HepG2 (cell line): ENCODE measurements around the gene LRRC45. TPM values are rescaled to one million over a fixed set of nuclear protein-coding genes. Genes with fewer than 3 reads are reported as not detected.

ENCODE experiments used
- ATAC-seq: fragments of 200-7000 bp; cut with Tn5 transposase; 3 replicates; pipeline ENCODE4 v1.9.1; 2020; ENCODE audit warnings: mild to moderate bottlenecking, moderate library complexity
- BruUV-seq: library from RNA; stranded (reverse); fragments of 400-500 nt; replicated peaks from 2 replicates; lab custom pipeline; 2021; lab: Mats Ljungman, UMichigan
- CTCF ChIA-PET: fragments of 300-600 bp; formaldehyde crosslinking; extraction: SDS; loops from one replicate; lab custom pipeline; 2021; ENCODE audit warnings: low total read pairs, inconsistent platforms, low intra/inter-chr PET ratio; lab: Yijun Ruan, JAX
- POLR2A ChIA-PET: fragments of 350-600 bp; sonication (Branson Sonifier 250); formaldehyde crosslinking; loops from one replicate; lab custom pipeline; 2020; ENCODE audit warnings: antibody characterized with exemption, inconsistent platforms; lab: Yijun Ruan, JAX
- DNase-seq: peaks from one replicate; pipeline ENCODE4 v3.0.0-alpha.2; 2015; ENCODE audit warnings: low spot score
- FAIRE-seq: peaks from 3 replicates; lab custom pipeline; 2011; peaks lifted over from hg19 to GRCh38; lab: Jason Lieb, UNC
- H2AFZ ChIP-seq: one replicate; pipeline ENCODE4 v1.6.1; 2011; ENCODE audit warnings: low read length, inconsistent platforms
- H3K27ac ChIP-seq: fragments of 300-600 bp; 3 replicates; pipeline ENCODE4 v1.8.0; 2011; ENCODE audit warnings: mixed run types, mild to moderate bottlenecking, mixed read lengths, low read length, inconsistent platforms; ENCODE audit not compliant: insufficient read depth; ENCODE audit errors: extremely low read length
- H3K27me3 ChIP-seq, 2 experiments: fragments of 200-600 bp in 1 of 2; 2 replicates in 1 of 2; 3 replicates in 1 of 2; pipeline versions ENCODE4 v1.6.0 to v1.8.0; 2011; ENCODE audit warnings: low read length in 2 of 2, mild to moderate bottlenecking in 2 of 2, moderate library complexity in 2 of 2, inconsistent platforms in 1 of 2; ENCODE audit not compliant: insufficient read depth in 2 of 2, control insufficient read depth in 1 of 2
- H3K36me3 ChIP-seq, 2 experiments: fragments of 200-600 bp in 1 of 2; replicated peaks in 1 of 2; 2 replicates in 1 of 2; 3 replicates in 1 of 2; pipeline versions ENCODE4 v1.5.1 to v1.8.0; 2011; ENCODE audit warnings: low read length in 2 of 2, inconsistent platforms in 1 of 2; ENCODE audit not compliant: insufficient read depth in 2 of 2, control insufficient read depth in 1 of 2
- H3K4me1 ChIP-seq: 2 replicates; pipeline ENCODE4 v1.5.1; 2012; ENCODE audit warnings: low read length, inconsistent platforms; ENCODE audit not compliant: insufficient read depth
- H3K4me2 ChIP-seq: 2 replicates; pipeline ENCODE4 v1.6.0; 2011; ENCODE audit warnings: low read depth, low read length, inconsistent platforms
- H3K4me3 ChIP-seq, 3 experiments: fragments of 200-600 bp in 1 of 3; sonication (generic), shearing (Covaris generic) in 1 of 3; replicated peaks in 1 of 3; 2 replicates each; pipeline ENCODE4 v1.5.1; 2011 to 2016; ENCODE audit warnings: low read length in 3 of 3, inconsistent platforms in 2 of 3, low read depth in 2 of 3, mild to moderate bottlenecking in 2 of 3, control low read depth in 1 of 3, mixed read lengths in 1 of 3; ENCODE audit not compliant: insufficient read depth in 1 of 3
- H3K79me2 ChIP-seq: one replicate; pipeline ENCODE4 v1.6.1; 2011; ENCODE audit warnings: low read length, inconsistent platforms; ENCODE audit not compliant: insufficient read depth
- H3K9ac ChIP-seq: 2 replicates; pipeline ENCODE4 v1.6.0; 2011; ENCODE audit warnings: mild to moderate bottlenecking, low read depth, low read length, inconsistent platforms; ENCODE audit not compliant: insufficient read depth
- H3K9me3 ChIP-seq: 2 replicates; pipeline ENCODE4 v1.5.1; 2012; ENCODE audit warnings: mild to moderate bottlenecking, low read length
- H4K20me1 ChIP-seq: 2 replicates; pipeline ENCODE4 v1.6.0; 2011; ENCODE audit warnings: inconsistent platforms, mild to moderate bottlenecking, low read length, moderate library complexity; ENCODE audit not compliant: insufficient read depth
- AGO2 ChIP-seq: fragments of 200-400 bp; formaldehyde crosslinking; optimal IDR thresholded peaks from 2 replicates; pipeline ENCODE3; 2017; ENCODE audit warnings: mild to moderate bottlenecking, low read depth, low read length, moderate library complexity
- PAF1 ChIP-seq: IDR thresholded peaks from 2 replicates; pipeline ENCODE4 v1.6.1; 2016; ENCODE audit warnings: missing genetic modification reagents, missing compliant biosample characterization
- POLR2A ChIP-seq, 2 experiments: IDR thresholded peaks; 2 replicates each; pipeline ENCODE4 v1.6.1; 2011; ENCODE audit warnings: low read depth in 2 of 2, low read length in 2 of 2, mild to moderate bottlenecking in 1 of 2, moderate library complexity in 1 of 2; ENCODE audit not compliant: insufficient read depth in 1 of 2
- POLR2G ChIP-seq: fragments of 200-400 bp; formaldehyde crosslinking; IDR thresholded peaks from 2 replicates; pipeline ENCODE4 v1.6.1; 2018; ENCODE audit warnings: mild to moderate bottlenecking, low read depth, low read length, moderate library complexity
- RBFOX2 ChIP-seq: fragments of 200-400 bp; formaldehyde crosslinking; IDR thresholded peaks from 2 replicates; pipeline ENCODE4 v1.6.1; 2017; ENCODE audit warnings: low read depth, mild to moderate bottlenecking, low read length
- RBM39 ChIP-seq: fragments of 200-400 bp; formaldehyde crosslinking; IDR thresholded peaks from one replicate; pipeline ENCODE4 v1.6.1; 2018; ENCODE audit warnings: antibody characterized with exemption, mild to moderate bottlenecking, low read depth, low read length; ENCODE audit not compliant: poor library complexity, severe bottlenecking
- ZBTB1 ChIP-seq: sonication (generic); formaldehyde crosslinking; IDR thresholded peaks from 2 replicates; pipeline ENCODE4 v1.4.0; 2020; ENCODE audit warnings: missing genetic modification reagents, borderline replicate concordance
- ZFX ChIP-seq: sonication (generic); formaldehyde crosslinking; IDR thresholded peaks from 2 replicates; pipeline ENCODE4 v1.4.0; 2020; ENCODE audit warnings: mild to moderate bottlenecking, low read depth, missing genetic modification reagents, moderate library complexity
- ZNF513 ChIP-seq: sonication (generic); formaldehyde crosslinking; conservative IDR thresholded peaks from 2 replicates; pipeline ENCODE4 v1.5.0; 2020; ENCODE audit warnings: missing genetic modification reagents
- WGBS: methylation state at CpG from one replicate; pipeline ENCODE4 v1.1.6; 2017; ENCODE audit warnings: low lambda C conversion rate; 5-methylcytosine and 5-hydroxymethylcytosine counted together
- in situ Hi-C: cut with HindIII; loops from 2 replicates; pipeline ENCODE4 v1.10.0; 2017; ENCODE audit warnings: low pct_unique_long_range_greater_than_20kb; ENCODE audit not compliant: extremely low pct_ligation_motif_present
- intact Hi-C: fragments of 100-400 bp; cut with micrococcal nuclease; formaldehyde crosslinking; loops from one replicate; pipeline ENCODE4 v1.10.0; 2022; ENCODE audit not compliant: unreplicated experiment
- polyA plus RNA-seq, 8 experiments: library from polyadenylated mRNA; depleted of rRNA in 3 of 8; stranded (reverse) in 7 of 8; unstranded in 1 of 8; fragments of >200 nt; fragmentation: Illumina TruSeq in 4 of 8; extraction: Trizol in 4 of 8; gene quantifications; 2 replicates each; pipeline versions ENCODE4 v1.2.1 to v1.2.3, GENCODE V29; 2011 to 2016; ENCODE audit warnings: low read depth in 4 of 8, missing spikeins in 1 of 8, mixed read lengths in 1 of 8; ENCODE audit not compliant: insufficient read depth in 1 of 8
- total RNA-seq, 5 experiments: library from RNA; depleted of rRNA; stranded (reverse); fragments of >200 nt; fragmentation: Illumina TruSeq; extraction: Trizol; gene quantifications; 2 replicates each; pipeline ENCODE4 v1.2.3, GENCODE V29; 2016; ENCODE audit warnings: low read depth in 1 of 5

Gene LRRC45
- total and polyA plus RNA-seq, 2 of the 13 experiments (the other 11 are each of a cell fraction or from before 2014, with no cell fraction given) = 11.6 to 48.1 TPM

GRCh38 chr17:82061047-82061925 lies 38.2 kb downstream of the LRRC45 start:
- ATAC-seq = no peak
- POLR2A ChIA-PET = interaction anchor here (1.6 kb wide), 1 partner anchor 24 kb away, joined by 7 read pairs; the partner anchor contains the start of gene DCXR

More at GRCh38 chr17:82061047-82061925, 38.2 kb downstream of the LRRC45 start:
- Histone ChIP-seq H3K9ac (no peak overlapping the region), H3K4me2 (no peak overlapping the region), H2AFZ (no peak overlapping the region), H4K20me1 (no peaks in the 10 kb centered on the region), H3K79me2 (peaks cover 20% of the 10 kb centered on the region), H3K4me3 (no peak overlapping the region), H3K9me3 (no peaks in the 10 kb centered on the region), H3K4me1 (peaks cover 48% of the 10 kb centered on the region), H3K36me3 (peaks cover 38 to 58% of the 10 kb centered on the region in 2 experiments), H3K27ac (no peak overlapping the region), H3K27me3 (no peaks in the 10 kb centered on the region)
- no peak for DNase-seq
- CTCF ChIA-PET = no interaction called here
- intact Hi-C loops (no loop called here), in situ Hi-C loops (no loop called here)
- no peak for FAIRE-seq
- TF ChIP-seq PAF1 (CRISPR knock-in tag) = 0 out of 2 replicates have a peak, but pooled peaks have one; percentile 53
- TF ChIP-seq POLR2G = peak; percentile 57; the same call in 1 of the 2 replicates
- TF ChIP-seq AGO2 = peak; percentile 89
- no peak for TF ChIP-seq ZNF513 (CRISPR knock-in tag)
- TF ChIP-seq ZFX (CRISPR knock-in tag) = no peak
- no peak for TF ChIP-seq RBM39
- TF ChIP-seq POLR2A (IDR thresholded peaks at IDR 0.05; ENCODE audit: insufficient read depth in 1 of 2, low read depth in 2 of 2, low read length in 2 of 2) = peak in 1 of 2 experiments; percentile 24; a peak in 1 of 4 replicates
- TF ChIP-seq RBFOX2 = peak; percentile 63
- no peak for TF ChIP-seq ZBTB1
- BruUV-seq = no TSS peak
- WGBS = 97% methylated on average over 23 of the region's 34 CpGs
